Neural crest cell (in vitro differentiated cells): Measurements from ENCODE around the gene FFAR3. TPM values are rescaled to one million over a fixed set of nuclear protein-coding genes. Genes with fewer than 3 reads are reported as not detected.

Experiments used
- DNase-seq: peaks from one replicate; pipeline ENCODE4 v3.0.0; 2021; ENCODE audit warnings: low read depth, mixed read lengths, low spot score
- H3K27ac Mint-ChIP-seq: one replicate; pipeline ENCODE4 v1.8.0; 2021; ENCODE audit warnings: mild to moderate bottlenecking, mixed read lengths; ENCODE audit not compliant: unreplicated experiment
- H3K27me3 Mint-ChIP-seq: 2 replicates; pipeline ENCODE4 v1.8.0; 2021; ENCODE audit warnings: low read depth, mild to moderate bottlenecking, mixed read lengths
- H3K36me3 Mint-ChIP-seq: 2 replicates; pipeline ENCODE4 v1.8.0; 2021; ENCODE audit warnings: low read depth, mild to moderate bottlenecking, mixed read lengths
- H3K4me1 Mint-ChIP-seq: 2 replicates; pipeline ENCODE4 v1.8.0; 2021; ENCODE audit warnings: mixed read lengths
- H3K4me3 Mint-ChIP-seq: one replicate; pipeline ENCODE4 v1.8.0; 2021; ENCODE audit warnings: mild to moderate bottlenecking, mixed read lengths
- H3K9me3 Mint-ChIP-seq: 2 replicates; pipeline ENCODE4 v1.8.0; 2021; ENCODE audit warnings: mixed read lengths
- CTCF ChIP-seq: fragments of 200-600 bp; sonication (generic); conservative IDR thresholded peaks from 2 replicates; pipeline ENCODE4 v1.5.0; 2021; ENCODE audit warnings: antibody characterized with exemption, mild to moderate bottlenecking
- total RNA-seq: library from RNA; stranded (reverse); gene quantifications from 2 replicates; pipeline ENCODE4 v1.2.1, GENCODE V29; 2021

The FFAR3 gene
- total RNA-seq, 1 donor from 2014 or later, result not detected

- Mint-ChIP-seq H3K9me3 (no peaks in the 10 kb centered on the region), H3K27me3 (peaks cover 45% of the 10 kb centered on the region), H3K4me1 (no peaks in the 10 kb centered on the region), H3K27ac (no peak overlapping the region), H3K4me3 (no peak overlapping the region), H3K36me3 (no peaks in the 10 kb centered on the region)
- no peak for DNase-seq
- no peak for TF ChIP-seq CTCF
Measured at GRCh38 chr19:35348911-35349611, 9.2 kb upstream of the FFAR3 start.

GRCh38 chr19:35349614-35350521, 8.4 kb upstream of the FFAR3 start:
- Mint-ChIP-seq H3K9me3 (no peaks in the 10 kb centered on the region), H3K4me3 (no peak overlapping the region), H3K27me3 (peaks cover 45% of the 10 kb centered on the region), H3K4me1 (no peaks in the 10 kb centered on the region), H3K36me3 (no peaks in the 10 kb centered on the region), H3K27ac (no peak overlapping the region)
- no peak for TF ChIP-seq CTCF
- DNase-seq, result no peak

DNA sequence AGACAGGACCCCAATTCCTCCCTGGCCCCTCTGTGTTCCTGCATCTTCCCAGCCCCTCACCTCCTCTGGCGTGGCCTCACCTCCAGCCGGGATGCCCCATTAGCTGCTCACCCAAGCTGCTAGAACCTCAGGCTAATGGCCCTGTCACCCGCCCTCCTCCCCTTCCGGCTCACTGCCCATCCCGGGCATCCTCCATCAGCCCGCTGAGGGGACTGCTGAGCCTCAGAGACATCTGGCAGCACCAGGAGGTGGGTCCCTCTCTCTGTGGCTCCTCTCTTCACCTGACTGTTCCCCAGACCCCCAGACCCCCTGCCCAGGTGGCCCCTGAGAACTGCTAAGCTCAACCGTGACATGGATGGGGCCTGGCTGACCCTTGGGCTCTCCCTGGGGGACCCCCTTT, 7.7 kb upstream of the FFAR3 start:
- Mint-ChIP-seq H3K36me3 (no peaks in the 10 kb centered on the region), H3K4me3 (no peak overlapping the region), H3K27ac (no peak overlapping the region), H3K27me3 (peaks cover 45% of the 10 kb centered on the region), H3K4me1 (no peaks in the 10 kb centered on the region), H3K9me3 (no peaks in the 10 kb centered on the region)
- no peak for DNase-seq
- no peak for TF ChIP-seq CTCF

DNA sequence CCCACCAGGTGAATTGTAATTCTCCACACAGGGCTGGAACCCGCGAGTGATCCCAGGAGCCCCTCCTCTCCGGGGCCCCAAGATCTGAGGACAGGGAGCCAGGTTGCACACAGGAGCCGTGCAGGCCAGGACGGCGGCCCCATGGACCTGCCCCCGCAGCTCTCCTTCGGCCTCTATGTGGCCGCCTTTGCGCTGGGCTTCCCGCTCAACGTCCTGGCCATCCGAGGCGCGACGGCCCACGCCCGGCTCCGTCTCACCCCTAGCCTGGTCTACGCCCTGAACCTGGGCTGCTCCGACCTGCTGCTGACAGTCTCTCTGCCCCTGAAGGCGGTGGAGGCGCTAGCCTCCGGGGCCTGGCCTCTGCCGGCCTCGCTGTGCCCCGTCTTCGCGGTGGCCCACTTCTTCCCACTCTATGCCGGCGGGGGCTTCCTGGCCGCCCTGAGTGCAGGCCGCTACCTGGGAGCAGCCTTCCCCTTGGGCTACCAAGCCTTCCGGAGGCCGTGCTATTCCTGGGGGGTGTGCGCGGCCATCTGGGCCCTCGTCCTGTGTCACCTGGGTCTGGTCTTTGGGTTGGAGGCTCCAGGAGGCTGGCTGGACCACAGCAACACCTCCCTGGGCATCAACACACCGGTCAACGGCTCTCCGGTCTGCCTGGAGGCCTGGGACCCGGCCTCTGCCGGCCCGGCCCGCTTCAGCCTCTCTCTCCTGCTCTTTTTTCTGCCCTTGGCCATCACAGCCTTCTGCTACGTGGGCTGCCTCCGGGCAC, 6.7 kb upstream of the FFAR3 start:
- Mint-ChIP-seq H3K4me3 (no peak overlapping the region), H3K36me3 (no peaks in the 10 kb centered on the region), H3K27me3 (peaks cover 40% of the 10 kb centered on the region), H3K27ac (no peak overlapping the region), H3K4me1 (no peaks in the 10 kb centered on the region), H3K9me3 (no peaks in the 10 kb centered on the region)
- no peak for TF ChIP-seq CTCF
- DNase-seq, result no peak

DNA sequence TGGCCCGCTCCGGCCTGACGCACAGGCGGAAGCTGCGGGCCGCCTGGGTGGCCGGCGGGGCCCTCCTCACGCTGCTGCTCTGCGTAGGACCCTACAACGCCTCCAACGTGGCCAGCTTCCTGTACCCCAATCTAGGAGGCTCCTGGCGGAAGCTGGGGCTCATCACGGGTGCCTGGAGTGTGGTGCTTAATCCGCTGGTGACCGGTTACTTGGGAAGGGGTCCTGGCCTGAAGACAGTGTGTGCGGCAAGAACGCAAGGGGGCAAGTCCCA, 6.1 kb upstream of the FFAR3 start:
- Mint-ChIP-seq H3K4me3 (no peak overlapping the region), H3K27me3 (peaks cover 34% of the 10 kb centered on the region), H3K4me1 (no peaks in the 10 kb centered on the region), H3K36me3 (no peaks in the 10 kb centered on the region), H3K27ac (no peak overlapping the region), H3K9me3 (no peaks in the 10 kb centered on the region)
- TF ChIP-seq CTCF, result no peak
- DNase-seq, result no peak
